22Rv1 (cell line): ENCODE data around the gene CRB3.

Experiments used
- ZFX ChIP-seq: fragments of 450-650 bp; IDR thresholded peaks from 2 replicates; pipeline ENCODE4 v1.6.1; 2017; ENCODE audit warnings: antibody characterized with exemption, borderline replicate concordance
- TF ChIP-seq, protein P1 (sequence below): fragments of 450-650 bp; IDR thresholded peaks from 2 replicates; pipeline ENCODE4 v1.5.1; 2017; ENCODE audit warnings: mild to moderate bottlenecking

DNA sequence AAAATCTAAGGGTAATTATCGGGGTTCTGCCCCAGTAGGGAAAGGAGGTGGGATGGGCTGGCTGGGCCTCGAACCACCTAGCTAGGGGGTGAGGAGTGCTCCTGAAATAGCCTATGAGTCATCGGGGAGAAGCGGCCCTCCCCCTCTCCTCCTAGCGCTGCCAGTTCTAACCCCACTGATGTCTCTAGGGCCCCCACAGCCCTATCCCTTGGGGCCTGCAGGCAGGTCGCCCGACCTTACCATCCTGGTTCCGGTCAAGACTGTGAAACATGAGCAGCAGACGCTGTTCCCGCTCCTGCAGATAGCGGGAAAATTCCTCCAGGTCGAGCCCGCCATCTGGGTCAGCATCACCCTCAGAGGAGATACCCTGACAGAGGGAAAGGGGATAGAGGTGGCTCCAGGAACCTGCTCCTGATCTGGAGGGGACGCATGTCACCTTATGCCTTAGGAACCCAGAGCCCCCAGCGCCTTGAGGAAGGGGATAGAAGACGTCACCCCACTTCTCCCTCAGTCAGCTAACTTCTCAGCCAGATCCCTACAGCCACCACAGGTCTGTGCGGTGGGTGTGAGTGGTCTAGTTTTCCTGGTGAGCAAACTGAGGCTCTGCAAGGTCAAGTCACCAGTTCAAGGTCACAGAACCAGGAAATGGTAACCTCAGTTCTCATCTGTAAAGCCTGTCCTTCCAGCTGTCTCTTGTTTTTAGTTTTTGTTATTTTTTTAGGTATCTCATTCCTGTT, 5.9 kb upstream of the CRB3 start:
- TF ChIP-seq, protein P1, sequence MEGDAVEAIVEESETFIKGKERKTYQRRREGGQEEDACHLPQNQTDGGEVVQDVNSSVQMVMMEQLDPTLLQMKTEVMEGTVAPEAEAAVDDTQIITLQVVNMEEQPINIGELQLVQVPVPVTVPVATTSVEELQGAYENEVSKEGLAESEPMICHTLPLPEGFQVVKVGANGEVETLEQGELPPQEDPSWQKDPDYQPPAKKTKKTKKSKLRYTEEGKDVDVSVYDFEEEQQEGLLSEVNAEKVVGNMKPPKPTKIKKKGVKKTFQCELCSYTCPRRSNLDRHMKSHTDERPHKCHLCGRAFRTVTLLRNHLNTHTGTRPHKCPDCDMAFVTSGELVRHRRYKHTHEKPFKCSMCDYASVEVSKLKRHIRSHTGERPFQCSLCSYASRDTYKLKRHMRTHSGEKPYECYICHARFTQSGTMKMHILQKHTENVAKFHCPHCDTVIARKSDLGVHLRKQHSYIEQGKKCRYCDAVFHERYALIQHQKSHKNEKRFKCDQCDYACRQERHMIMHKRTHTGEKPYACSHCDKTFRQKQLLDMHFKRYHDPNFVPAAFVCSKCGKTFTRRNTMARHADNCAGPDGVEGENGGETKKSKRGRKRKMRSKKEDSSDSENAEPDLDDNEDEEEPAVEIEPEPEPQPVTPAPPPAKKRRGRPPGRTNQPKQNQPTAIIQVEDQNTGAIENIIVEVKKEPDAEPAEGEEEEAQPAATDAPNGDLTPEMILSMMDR: no peak
- no peak for TF ChIP-seq ZFX
